Muscle layer of duodenum (tissue), 2 donors: ENCODE measurements around the gene ACKR2.

Experiments used
- H3K27ac ChIP-seq: one replicate; pipeline ENCODE4 v1.7.0; 2013; ENCODE audit warnings: mild to moderate bottlenecking, low read length
- H3K27me3 ChIP-seq: one replicate; pipeline ENCODE4 v1.7.0; 2013; ENCODE audit warnings: low read depth, mild to moderate bottlenecking, control low read depth, low read length
- H3K36me3 ChIP-seq, 2 donors: one replicate each; pipeline ENCODE4 v1.7.0; 2013; ENCODE audit warnings: low read length in 2 of 2, control low read depth in 1 of 2, mild to moderate bottlenecking in 1 of 2; ENCODE audit not compliant: insufficient read depth in 2 of 2, control insufficient read depth in 1 of 2
- H3K4me1 ChIP-seq, 2 donors: one replicate each; pipeline ENCODE4 v1.7.0; 2013; ENCODE audit warnings: low read length in 2 of 2, mild to moderate bottlenecking in 2 of 2, control low read depth in 1 of 2, moderate library complexity in 1 of 2; ENCODE audit not compliant: insufficient read depth in 2 of 2, control insufficient read depth in 1 of 2
- H3K4me3 ChIP-seq, 2 donors: one replicate each; pipeline ENCODE4 v1.7.0; 2013; ENCODE audit warnings: low read length in 2 of 2, low read depth in 1 of 2, mild to moderate bottlenecking in 1 of 2
- H3K9me3 ChIP-seq, 2 donors: one replicate each; pipeline ENCODE4 v1.7.0; 2013; ENCODE audit warnings: low read length in 2 of 2, control low read depth in 1 of 2, mild to moderate bottlenecking in 1 of 2; ENCODE audit not compliant: control insufficient read depth in 1 of 2
- donor health status: healthy.

The ACKR2 gene

DNA sequence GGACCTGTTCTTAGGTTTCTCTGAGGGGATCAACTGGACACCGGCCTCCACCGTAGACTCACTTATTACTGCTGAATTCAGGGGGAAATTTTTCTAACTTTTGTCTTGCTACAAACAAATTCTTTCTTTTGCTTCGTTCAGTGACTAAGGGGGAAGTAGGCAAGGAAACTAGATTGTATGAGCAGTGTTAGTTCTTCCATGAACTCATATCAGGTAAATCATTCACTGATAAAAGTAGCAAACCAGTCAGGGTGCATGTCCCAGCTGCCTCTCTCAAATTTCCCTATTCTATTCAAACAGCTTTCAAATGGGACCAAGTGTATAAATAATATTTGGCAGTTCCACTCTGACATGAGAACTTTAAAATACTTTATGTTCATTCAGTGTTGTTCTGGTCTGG, 28.8 kb upstream of the ACKR2 start:
- no peaks in the 10 kb centered on the region for H3K9me3 ChIP-seq
- H3K36me3 ChIP-seq, result peaks cover 2 to 8% of the 10 kb centered on the region in 2 donors
- peak overlapping the region; percentile 45 for H3K27ac ChIP-seq
- H3K4me3 ChIP-seq, result no peak overlapping the region
- H3K4me1 ChIP-seq, result peaks cover 0 to 7% of the 10 kb centered on the region in 2 donors
- no peaks in the 10 kb centered on the region for H3K27me3 ChIP-seq

DNA sequence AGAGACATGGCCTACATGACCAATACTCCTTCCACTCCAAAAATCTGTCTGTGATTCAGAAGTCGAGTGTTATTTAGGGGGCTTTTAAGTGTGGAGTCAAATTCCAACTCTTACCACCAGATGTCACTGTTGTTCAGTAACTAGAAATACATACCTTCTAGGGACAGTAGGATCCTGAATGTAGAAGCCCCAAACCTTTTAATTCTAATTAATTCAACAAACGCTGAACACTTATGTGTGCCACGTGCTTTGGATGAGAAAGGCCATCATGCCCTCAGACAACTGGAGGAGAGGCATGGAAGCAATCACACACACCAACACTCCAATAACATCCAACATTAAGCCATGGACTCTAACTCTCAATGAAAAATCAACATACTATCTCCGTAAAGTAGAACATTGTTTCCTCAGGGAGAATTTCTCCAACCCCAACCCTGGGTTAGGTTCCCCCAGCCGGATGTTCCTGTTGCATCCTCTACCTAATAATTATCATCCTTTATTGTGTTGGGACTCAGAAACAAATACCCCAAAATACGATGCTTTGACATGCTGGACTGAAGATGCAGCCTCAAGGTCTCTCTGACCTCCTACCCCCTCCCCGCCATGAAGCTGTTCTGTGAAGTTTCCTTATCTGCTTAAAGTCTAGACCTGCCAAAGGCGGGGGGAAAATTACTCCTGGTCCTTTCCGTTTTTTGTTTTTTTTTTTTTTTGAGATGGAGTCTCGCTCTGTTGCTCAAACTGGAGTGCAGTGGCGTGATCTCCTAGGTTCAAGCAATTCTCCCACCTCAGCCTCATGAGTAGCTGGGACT, 28.1 kb upstream of the ACKR2 start:
- Histone ChIP-seq H3K27ac (no peak overlapping the region), H3K4me1 (peaks cover 0 to 7% of the 10 kb centered on the region in 2 donors), H3K36me3 (peaks cover 5 to 14% of the 10 kb centered on the region in 2 donors), H3K9me3 (no peaks in the 10 kb centered on the region), H3K27me3 (no peaks in the 10 kb centered on the region), H3K4me3 (no peak overlapping the region)

DNA sequence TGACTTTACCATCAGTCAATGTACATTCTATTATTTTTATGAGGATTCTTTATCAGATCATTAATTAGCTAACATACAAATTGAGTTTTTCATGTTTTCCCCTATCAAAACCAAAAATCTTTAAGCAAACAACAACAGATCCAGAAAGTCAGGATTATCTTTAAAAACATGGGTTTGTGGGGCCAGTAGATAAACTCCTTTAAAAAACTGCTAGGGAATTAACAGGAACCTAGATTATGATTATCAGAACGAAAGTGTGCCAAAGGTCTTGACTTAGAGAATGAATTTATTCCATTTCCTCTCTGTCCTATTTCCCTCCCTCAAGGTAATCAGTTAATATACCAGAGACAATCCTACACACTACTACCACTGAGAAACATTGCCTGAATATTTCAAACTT, 23.0 kb upstream of the ACKR2 start:
- H3K4me1 ChIP-seq, result no peaks in the 10 kb centered on the region
- peaks cover 5 to 14% of the 10 kb centered on the region in 2 donors for H3K36me3 ChIP-seq
- H3K27me3 ChIP-seq, result no peaks in the 10 kb centered on the region
- H3K4me3 ChIP-seq, result no peak overlapping the region
- no peak overlapping the region for H3K27ac ChIP-seq
- no peaks in the 10 kb centered on the region for H3K9me3 ChIP-seq

DNA sequence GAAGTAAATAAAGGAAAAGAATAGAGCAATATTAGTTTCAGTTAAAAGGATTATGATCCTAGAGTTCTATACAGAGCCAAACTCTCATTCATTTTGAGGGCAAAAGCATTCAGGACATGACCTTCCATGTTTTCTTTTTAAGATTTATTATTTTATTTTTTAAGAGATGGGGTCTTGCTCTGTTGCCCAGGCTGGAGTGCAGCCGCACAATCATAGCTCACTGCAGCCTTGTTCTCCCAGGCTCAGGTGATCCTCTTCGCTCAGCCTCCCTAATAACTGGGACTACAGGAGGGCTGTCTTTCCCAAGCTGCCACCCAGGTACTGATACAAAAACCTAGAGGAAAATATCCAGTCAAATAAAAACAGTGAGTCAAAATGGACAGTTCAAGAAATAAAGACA, 22.6 kb upstream of the ACKR2 start:
- Histone ChIP-seq H3K9me3 (no peaks in the 10 kb centered on the region), H3K27me3 (no peaks in the 10 kb centered on the region), H3K4me3 (no peak overlapping the region), H3K36me3 (peaks cover 5 to 14% of the 10 kb centered on the region in 2 donors), H3K27ac (no peak overlapping the region), H3K4me1 (no peaks in the 10 kb centered on the region)

DNA sequence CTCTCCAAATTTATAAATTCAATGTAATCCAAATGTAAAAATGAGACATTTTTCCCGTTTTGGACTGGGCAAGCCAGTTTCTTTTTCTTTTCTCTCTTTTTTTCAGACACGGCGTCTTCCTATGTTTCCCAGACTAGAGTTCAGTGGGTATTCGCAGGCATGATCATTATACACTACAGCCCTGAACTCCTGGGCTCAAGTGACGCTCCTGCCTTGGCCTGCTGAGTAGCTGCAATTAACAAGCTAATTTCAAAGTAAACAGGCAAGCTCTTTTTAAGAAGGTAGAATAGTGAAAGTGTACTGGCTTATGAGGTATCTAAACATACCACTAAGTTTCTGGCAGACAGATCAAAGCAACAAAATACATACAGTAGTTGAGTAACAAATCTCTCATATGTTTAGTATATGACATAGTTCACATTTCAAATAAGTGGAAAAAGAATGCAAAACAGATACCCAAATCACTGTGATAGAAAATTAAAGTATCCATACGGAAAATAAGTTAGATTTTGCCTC, 18.5 kb upstream of the ACKR2 start:
- Histone ChIP-seq H3K36me3 (peaks cover 0 to 2% of the 10 kb centered on the region in 2 donors), H3K4me1 (no peaks in the 10 kb centered on the region), H3K27me3 (no peaks in the 10 kb centered on the region), H3K4me3 (no peak overlapping the region), H3K9me3 (no peaks in the 10 kb centered on the region), H3K27ac (no peak overlapping the region)

DNA sequence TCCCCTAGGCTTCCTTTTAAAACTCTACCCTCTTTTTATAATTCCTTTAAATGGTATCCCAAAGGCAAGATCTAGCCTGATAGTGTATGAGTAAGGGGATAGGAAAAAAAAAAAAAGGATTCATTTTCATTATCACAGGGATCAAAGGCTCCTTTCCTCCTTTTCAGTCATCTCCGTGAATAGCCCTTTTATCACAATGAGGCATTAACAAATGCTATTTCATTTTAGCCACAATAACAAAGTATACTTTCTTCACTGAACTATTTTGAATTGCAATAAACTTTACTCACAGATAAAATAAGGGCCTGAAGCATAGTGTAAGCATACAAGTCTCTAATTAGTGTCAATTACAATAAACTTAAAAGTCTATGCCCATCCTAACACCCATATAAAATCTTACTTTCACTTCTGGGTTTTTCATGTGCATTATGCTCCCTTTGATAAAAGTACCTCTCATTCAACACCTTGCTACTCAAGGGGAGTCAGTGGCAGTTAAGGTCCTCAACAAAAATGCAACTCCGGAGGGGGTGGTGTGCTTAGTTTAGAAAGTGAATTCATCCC, 13.5 kb upstream of the ACKR2 start:
- H3K4me1 ChIP-seq, result peaks cover 0 to 13% of the 10 kb centered on the region in 2 donors
- no peaks in the 10 kb centered on the region for H3K36me3 ChIP-seq
- no peak overlapping the region for H3K27ac ChIP-seq
- no peaks in the 10 kb centered on the region for H3K9me3 ChIP-seq
- H3K27me3 ChIP-seq, result no peaks in the 10 kb centered on the region
- no peak overlapping the region for H3K4me3 ChIP-seq

DNA sequence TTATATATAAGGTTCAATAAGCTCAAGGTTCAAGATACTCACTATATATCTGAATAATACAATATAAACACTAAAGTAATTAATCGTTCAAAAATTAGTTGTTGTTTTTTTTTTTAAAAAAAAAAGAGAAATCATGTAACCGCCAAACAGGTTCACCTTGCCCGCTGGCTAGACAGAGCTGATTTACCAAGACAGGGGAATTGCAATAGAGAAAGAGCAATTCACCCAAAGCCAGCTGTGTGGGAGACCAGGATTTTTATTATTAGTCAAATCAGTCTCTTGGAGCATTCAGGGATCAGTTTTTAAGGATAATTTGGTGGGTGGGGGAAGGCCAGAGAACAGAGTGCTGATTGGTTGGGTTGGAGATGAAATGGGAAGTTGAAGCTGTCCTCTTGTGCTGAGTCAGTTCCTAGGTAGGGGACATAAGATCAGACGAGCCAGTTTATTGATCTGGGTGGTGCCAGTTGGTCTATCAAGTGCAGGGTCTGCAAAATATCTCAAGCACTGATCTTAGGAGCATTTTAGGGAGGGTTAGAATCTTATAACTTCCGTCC, 12.8 kb upstream of the ACKR2 start:
- H3K4me3 ChIP-seq, result no peak overlapping the region
- H3K9me3 ChIP-seq, result no peaks in the 10 kb centered on the region
- H3K36me3 ChIP-seq, result no peaks in the 10 kb centered on the region
- no peaks in the 10 kb centered on the region for H3K27me3 ChIP-seq
- peaks cover 0 to 20% of the 10 kb centered on the region in 2 donors for H3K4me1 ChIP-seq
- no peak overlapping the region for H3K27ac ChIP-seq

DNA sequence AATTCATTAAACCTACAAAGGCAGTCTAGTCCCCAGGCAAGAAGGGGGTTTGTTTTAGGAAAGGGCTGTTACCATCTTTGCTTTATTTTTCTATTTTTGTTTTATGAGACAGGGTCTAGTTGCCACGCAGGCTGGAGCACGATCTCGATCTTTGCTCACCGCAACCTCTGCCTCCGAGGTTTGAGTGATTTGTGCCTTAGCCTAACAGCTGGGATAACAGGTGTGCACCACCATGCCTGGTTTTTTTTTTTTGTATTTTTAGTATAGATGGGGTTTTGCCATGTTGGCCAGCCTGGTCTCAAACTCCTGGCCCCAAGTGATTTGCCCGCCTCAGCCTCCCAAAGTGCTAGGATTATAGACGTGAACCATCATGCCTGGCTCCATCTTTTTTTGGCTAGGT, 9.9 kb upstream of the ACKR2 start:
- H3K4me1 ChIP-seq, result peaks cover 7 to 39% of the 10 kb centered on the region in 2 donors
- H3K36me3 ChIP-seq, result no peaks in the 10 kb centered on the region
- no peaks in the 10 kb centered on the region for H3K27me3 ChIP-seq
- H3K9me3 ChIP-seq, result no peaks in the 10 kb centered on the region
- no peak overlapping the region for H3K4me3 ChIP-seq
- no peak overlapping the region for H3K27ac ChIP-seq

DNA sequence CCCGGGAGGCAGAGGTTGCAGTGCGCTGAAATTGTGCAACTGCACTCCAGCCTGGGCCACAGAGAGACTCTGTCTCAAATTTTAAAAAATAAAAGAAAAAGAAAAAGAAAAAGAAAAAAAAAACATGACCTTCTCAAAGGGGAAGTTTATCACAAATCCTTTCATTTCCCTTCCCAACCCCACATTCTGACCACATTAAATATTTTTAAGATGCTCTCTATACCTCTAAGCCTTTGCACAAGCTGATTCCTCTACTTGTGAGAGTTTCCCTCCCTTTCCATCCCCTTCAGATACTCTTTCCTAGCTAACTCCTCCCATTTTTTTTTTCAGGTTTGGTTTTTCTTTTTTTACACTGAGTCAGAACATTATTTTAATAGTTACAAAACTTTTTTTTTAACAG, 9.0 kb upstream of the ACKR2 start:
- no peak overlapping the region for H3K4me3 ChIP-seq
- no peak overlapping the region for H3K27ac ChIP-seq
- H3K27me3 ChIP-seq, result no peaks in the 10 kb centered on the region
- H3K9me3 ChIP-seq, result no peaks in the 10 kb centered on the region
- no peaks in the 10 kb centered on the region for H3K36me3 ChIP-seq
- peaks cover 7 to 44% of the 10 kb centered on the region in 2 donors for H3K4me1 ChIP-seq

GRCh38 chr3:42801048-42801620, 8.1 kb upstream of the ACKR2 start:
- Histone ChIP-seq H3K4me1 (peaks cover 7 to 46% of the 10 kb centered on the region in 2 donors), H3K9me3 (no peaks in the 10 kb centered on the region), H3K36me3 (no peaks in the 10 kb centered on the region), H3K4me3 (no peak overlapping the region), H3K27ac (no peak overlapping the region), H3K27me3 (no peaks in the 10 kb centered on the region)

- Histone ChIP-seq H3K27ac (peak overlapping the region; percentile 99), H3K27me3 (no peaks in the 10 kb centered on the region), H3K4me3 (peak overlapping the region in 1 of 2 donors; percentile 95), H3K36me3 (no peaks in the 10 kb centered on the region), H3K4me1 (peaks cover 7 to 46% of the 10 kb centered on the region in 2 donors), H3K9me3 (no peaks in the 10 kb centered on the region)
Measured at GRCh38 chr3:42801784-42802183, 7.5 kb upstream of the ACKR2 start.
